PFSK-1 (cell line): ENCODE data around the gene IGFL2.

ENCODE experiments used
- FOXP2 ChIP-seq: optimal IDR thresholded peaks from 2 replicates; pipeline ENCODE3; 2011; ENCODE audit warnings: borderline replicate concordance, control low read depth, inconsistent platforms; ENCODE audit not compliant: insufficient read depth; ENCODE audit errors: extremely low read length, extremely low read depth
- POLR2AphosphoS5 ChIP-seq: IDR thresholded peaks from 2 replicates; pipeline ENCODE4 v1.6.1; 2012; ENCODE audit warnings: low read depth, mild to moderate bottlenecking, control low read depth, low read length, moderate library complexity
- REST ChIP-seq, 2 experiments: IDR thresholded peaks; 2 replicates each; pipeline versions ENCODE4 v1.6.1 to v1.8.0; 2011 to 2012; ENCODE audit warnings: low read depth in 2 of 2, low read length in 2 of 2, control low read depth in 1 of 2, inconsistent platforms in 1 of 2, mild to moderate bottlenecking in 1 of 2, moderate library complexity in 1 of 2; ENCODE audit not compliant: insufficient read depth in 1 of 2
- SIN3A ChIP-seq: IDR thresholded peaks from 2 replicates; pipeline ENCODE4 v1.6.1; 2012; ENCODE audit warnings: mild to moderate bottlenecking, low read length, moderate library complexity, borderline replicate concordance; ENCODE audit not compliant: insufficient read depth
- TAF1 ChIP-seq: IDR thresholded peaks from 2 replicates; pipeline ENCODE4 v1.6.1; 2012; ENCODE audit warnings: low read length, control low read depth, borderline replicate concordance; ENCODE audit not compliant: insufficient read depth

Gene IGFL2

GRCh38 chr19:46197314-46198070, 49.5 kb downstream of the IGFL2 start:
- TF ChIP-seq REST (IDR thresholded peaks at IDR 0.05; ENCODE audit: insufficient read depth in 1 of 2, low read depth in 2 of 2, low read length in 2 of 2) (no peak), POLR2AphosphoS5 (no peak), TAF1 (no peak), FOXP2 (no peak), SIN3A (no peak)

- TF ChIP-seq TAF1 (no peak), SIN3A (no peak), REST (IDR thresholded peaks at IDR 0.05; ENCODE audit: insufficient read depth in 1 of 2, low read depth in 2 of 2, low read length in 2 of 2) (no peak), POLR2AphosphoS5 (no peak), FOXP2 (no peak)
These were observed 50.7 kb downstream of the IGFL2 start for GRCh38 chr19:46198756-46199155.

- TF ChIP-seq REST (IDR thresholded peaks at IDR 0.05; ENCODE audit: insufficient read depth in 1 of 2, low read depth in 2 of 2, low read length in 2 of 2) (no peak), POLR2AphosphoS5 (no peak), TAF1 (no peak), FOXP2 (no peak), SIN3A (no peak)
These were observed 53.6 kb downstream of the IGFL2 start for GRCh38 chr19:46201454-46202310.

GRCh38 chr19:46202426-46202825, 54.4 kb downstream of the IGFL2 start:
- TF ChIP-seq POLR2AphosphoS5 (no peak), SIN3A (no peak), TAF1 (no peak), FOXP2 (no peak), REST (IDR thresholded peaks at IDR 0.05; ENCODE audit: insufficient read depth in 1 of 2, low read depth in 2 of 2, low read length in 2 of 2) (no peak)
